NCI-H2171 treated with DMSO at 0.1 percent for 48 hours (cell line): ENCODE measurements around the gene NDUFS1.
"Not testable (repeated sequence)": the region's sequence is repeated elsewhere in the genome, so short reads cannot be mapped to it uniquely, and the experiment has no call there.

Experiments used
- DNase-seq: peaks from one replicate; lab custom pipeline; 2025; lab: John Stamatoyannopoulos, UW

The NDUFS1 gene

DNA sequence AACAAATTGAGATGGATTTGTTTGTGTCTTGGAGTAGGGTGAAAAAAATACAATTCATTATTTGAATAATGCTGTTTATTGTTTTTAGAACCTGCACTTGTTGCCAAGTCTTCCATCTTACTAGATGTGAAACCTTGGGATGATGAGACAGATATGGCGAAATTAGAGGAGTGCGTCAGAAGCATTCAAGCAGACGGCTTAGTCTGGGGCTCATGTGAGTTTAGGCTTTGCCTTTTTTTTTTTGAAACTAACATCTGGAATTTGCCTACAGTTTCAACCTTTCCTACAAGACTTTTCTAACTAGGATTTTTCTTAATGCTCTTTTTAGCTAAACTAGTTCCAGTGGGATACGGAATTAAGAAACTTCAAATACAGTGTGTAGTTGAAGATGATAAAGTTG lies 3.2 kb upstream of the NDUFS1 start:
- not testable (repeated sequence) for DNase-seq

- DNase-seq, result no peak
These were observed 1.5 kb upstream of the NDUFS1 start for GRCh38 chr2:206160807-206161179.

GRCh38 chr2:206160125-206160806 lies 1.0 kb upstream of the NDUFS1 start:
- DNase-seq, result no peak

DNA sequence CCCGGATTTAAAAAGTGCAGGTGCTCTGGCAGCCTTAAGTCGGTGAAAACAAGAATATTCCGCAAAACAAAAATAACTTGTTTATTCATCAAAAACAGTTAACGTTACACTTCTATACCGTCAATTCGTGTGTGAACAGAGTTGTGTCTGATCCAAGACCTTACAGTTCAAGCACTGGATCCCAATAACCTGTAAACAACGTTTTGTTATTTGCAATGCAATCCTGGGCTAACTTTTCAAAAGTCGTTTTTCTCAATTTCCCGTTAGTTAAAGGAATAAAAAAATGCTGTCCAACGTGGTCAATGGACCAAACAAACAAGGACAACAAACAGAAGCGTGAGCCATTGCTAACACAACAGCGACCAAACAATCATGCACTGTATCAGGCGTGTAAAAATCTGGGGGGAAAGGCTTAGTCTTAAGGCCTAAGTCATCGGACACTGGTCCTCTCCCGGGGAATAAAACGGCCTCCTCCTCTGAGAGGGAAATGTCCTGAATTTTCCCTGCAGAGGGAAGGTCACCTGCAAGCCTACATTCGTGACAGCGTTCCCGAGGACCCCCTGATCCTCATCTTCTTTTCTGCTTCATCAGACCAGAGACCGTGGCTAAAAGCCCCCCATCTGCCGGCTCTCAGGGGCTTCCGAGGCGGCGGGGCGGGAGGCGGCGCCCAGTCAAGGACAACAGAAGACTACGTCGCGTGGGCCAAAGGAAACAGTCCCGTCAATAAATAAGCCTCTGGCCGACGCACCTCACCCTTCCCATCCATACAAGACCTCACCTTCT lies 490 bp downstream of the NDUFS1 start:
- no peak for DNase-seq

DNA sequence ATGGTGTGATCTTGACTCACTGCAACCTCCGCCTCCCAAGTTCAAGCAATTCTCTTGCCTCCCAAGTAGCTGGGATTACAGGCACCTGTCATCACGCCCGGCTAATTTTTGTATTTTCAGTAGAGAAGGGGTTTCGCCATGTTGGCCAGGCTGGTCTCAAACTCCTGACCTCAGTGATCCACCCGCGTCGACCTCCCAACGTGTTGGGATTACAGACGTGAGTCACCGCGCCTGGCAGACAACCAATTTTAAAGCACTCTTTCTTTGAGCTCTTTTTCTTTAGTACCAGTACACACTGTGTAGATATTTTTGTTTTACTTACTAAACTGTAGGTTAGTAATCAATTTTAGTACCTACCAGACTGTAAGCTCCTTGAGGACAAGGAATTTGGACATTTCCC lies 2.2 kb downstream of the NDUFS1 start:
- DNase-seq, result not testable (repeated sequence)

GRCh38 chr2:206154197-206154596 lies 5.0 kb downstream of the NDUFS1 start:
- DNase-seq, result peak; percentile 37

GRCh38 chr2:206150631-206151030 lies 8.6 kb downstream of the NDUFS1 start:
- DNase-seq, result no peak

- DNase-seq, result no peak
These were observed 9.1 kb downstream of the NDUFS1 start for GRCh38 chr2:206150168-206150567.

GRCh38 chr2:206149330-206149729 lies 9.9 kb downstream of the NDUFS1 start:
- DNase-seq, result no peak

GRCh38 chr2:206145665-206146064 lies 13.6 kb downstream of the NDUFS1 start:
- no peak for DNase-seq

DNA sequence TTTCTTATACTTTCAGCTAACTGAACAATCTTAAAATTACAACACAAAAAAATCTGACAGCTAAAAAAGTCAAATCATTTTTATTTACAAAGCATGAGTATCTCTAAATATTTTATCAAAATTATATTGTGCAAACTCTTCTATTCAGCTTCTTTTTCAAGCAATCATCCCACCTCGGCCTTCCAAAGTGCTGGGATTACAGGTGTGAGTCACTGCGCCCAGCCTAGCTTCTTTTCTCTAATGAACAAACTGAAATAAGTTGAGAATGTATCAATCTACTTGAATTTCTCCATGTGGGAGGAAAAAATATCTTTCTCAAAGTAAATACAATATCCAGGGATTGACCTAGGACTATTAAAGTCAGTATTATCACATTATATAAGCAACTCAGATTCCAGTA lies 14.9 kb downstream of the NDUFS1 start:
- DNase-seq, result no peak

- DNase-seq, result no peak
These were observed 15.8 kb downstream of the NDUFS1 start for GRCh38 chr2:206143451-206143850.

DNA sequence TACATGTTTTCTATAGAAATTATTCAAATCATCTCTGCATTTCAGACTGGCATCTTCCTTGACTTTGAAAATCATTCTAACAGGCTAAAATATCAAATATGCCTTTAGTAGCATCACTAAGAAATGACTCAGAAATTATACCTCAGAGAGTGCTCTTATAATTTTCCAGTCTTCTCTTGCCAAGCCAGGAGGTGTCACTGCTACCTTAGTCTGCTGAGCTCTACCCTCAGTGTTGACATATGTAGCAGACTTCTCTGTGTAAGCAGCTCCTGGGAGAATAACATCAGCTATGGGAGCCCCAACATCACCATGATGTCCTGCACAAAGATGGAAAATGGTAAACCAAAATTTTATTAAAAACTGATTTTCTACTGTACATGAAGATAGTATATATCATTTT lies 31.6 kb downstream of the NDUFS1 start:
- DNase-seq, result peak; percentile 8

DNA sequence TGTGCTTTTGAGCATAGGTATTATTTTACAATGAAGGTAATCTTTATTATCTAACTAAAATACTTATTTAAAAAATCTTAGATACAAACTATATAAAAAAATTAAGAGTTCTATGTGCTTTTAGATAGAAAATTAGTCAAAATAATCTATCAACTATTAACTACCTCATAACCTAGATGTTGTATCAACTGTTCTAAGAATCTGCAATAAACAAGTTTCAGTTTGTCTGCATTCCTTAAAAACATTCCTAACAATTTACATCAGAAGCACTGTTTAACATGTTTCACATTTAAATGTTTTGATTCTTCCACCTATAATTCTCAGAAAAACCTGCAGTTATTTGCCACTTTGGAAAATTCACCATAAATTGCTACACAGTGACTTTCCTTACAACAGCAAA lies 33.3 kb downstream of the NDUFS1 start:
- DNase-seq, result no peak

DNA sequence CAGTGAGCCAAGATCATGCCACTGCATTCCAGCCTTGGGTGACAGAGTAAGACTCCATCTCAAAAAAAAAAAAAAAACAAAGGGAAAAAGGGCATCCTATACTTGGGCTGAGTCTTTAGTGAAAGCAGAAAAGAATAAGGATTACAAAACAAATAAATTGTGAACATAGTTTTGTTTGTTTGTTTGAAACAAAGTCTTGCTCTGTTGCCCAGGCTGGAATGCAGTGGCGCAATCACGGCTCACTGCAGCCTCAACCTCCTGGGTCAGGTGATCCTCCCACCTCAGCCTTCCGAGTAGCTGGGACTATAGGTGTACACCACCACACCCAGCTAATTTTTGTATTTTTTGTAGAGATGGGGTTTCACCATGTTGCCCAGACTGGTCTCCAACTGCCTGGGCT lies 36.7 kb downstream of the NDUFS1 start:
- not testable (repeated sequence) for DNase-seq

GRCh38 chr2:206116278-206116677 lies 43.0 kb downstream of the NDUFS1 start:
- DNase-seq, result no peak

DNA sequence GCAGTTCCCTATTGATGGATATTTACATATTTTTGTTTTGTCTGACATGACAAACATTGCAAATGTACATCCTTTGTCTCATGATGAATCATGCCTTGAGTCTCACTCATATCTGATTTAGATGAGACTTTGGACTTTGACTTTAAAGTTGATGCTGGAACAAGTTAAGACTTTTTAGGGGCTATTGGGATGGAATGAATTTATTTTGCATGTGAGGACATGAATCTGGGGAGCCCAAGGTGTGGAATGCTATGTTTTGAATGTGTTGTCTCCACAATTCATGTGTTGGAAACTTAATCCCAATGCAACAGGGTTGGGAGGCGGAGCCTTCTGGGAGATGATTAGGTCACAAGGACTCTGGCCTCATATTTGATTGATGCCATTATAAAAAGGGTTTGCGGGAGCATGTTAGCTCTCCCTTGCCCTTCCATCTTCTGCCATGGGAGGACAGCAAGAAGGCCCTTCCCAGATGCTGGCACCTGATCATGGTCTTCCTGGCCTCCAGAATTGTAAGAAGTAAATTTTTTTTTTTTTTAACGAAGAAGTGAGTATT lies 44.1 kb downstream of the NDUFS1 start:
- DNase-seq, result no peak

- DNase-seq, result no peak
These were observed 46.2 kb downstream of the NDUFS1 start for GRCh38 chr2:206112846-206113547.

GRCh38 chr2:206112108-206112507 lies 47.1 kb downstream of the NDUFS1 start:
- DNase-seq, result no peak

DNA sequence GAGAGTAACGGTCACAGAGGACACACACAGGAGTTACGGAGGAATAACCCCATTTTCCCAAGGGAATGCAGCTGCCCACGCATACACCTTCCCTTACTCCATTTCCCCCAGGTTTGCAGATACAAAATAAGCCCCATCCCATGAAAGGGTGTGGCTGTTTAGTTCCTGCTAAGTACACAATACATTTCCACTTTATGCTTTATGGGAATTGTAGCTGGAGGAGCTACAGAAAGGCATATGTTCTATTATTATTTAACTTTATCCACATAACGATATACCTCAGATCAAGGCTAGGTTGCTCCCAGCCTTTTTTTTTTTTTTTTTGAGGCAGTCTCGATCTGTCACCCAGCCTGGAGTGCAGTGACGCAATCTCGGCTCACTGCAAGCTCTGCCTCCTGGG lies 50.5 kb downstream of the NDUFS1 start:
- DNase-seq, result no peak

GRCh38 chr2:206105541-206105940 lies 53.7 kb downstream of the NDUFS1 start:
- DNase-seq, result no peak

GRCh38 chr2:206105038-206105437 lies 54.2 kb downstream of the NDUFS1 start:
- DNase-seq, result no peak

DNA sequence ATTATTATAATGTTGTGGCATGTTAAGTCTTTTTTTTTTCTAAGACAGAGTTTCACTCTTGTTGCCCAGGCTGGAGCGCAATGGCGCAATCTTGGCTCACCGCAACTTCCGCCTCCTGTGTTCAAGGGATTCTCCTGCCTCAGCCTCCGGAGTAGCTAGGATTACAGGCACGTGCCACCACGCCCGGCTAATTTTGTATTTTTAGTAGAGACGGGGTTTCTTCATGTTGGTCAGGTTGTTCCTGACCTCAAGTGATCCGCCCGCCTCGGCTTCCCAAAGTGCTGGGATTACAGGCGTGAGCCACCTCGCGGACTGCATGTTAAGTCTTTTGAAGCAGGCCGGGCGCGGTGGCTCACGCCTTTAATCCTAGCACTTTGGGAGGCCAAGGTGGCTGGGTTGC lies 60.4 kb downstream of the NDUFS1 start:
- DNase-seq, result not testable (repeated sequence)
